GM19035 (cell line): ENCODE measurements around the gene KLF8.
"Not testable (repeated sequence)": the region's sequence is repeated elsewhere in the genome, so short reads cannot be mapped to it uniquely, and the experiment has no call there.

Experiments
- ATAC-seq: cut with Tn5 transposase; IDR thresholded peaks from one replicate; pipeline ENCODE4 v1.9.1; 2021; ENCODE audit not compliant: unreplicated experiment

The KLF8 gene

DNA sequence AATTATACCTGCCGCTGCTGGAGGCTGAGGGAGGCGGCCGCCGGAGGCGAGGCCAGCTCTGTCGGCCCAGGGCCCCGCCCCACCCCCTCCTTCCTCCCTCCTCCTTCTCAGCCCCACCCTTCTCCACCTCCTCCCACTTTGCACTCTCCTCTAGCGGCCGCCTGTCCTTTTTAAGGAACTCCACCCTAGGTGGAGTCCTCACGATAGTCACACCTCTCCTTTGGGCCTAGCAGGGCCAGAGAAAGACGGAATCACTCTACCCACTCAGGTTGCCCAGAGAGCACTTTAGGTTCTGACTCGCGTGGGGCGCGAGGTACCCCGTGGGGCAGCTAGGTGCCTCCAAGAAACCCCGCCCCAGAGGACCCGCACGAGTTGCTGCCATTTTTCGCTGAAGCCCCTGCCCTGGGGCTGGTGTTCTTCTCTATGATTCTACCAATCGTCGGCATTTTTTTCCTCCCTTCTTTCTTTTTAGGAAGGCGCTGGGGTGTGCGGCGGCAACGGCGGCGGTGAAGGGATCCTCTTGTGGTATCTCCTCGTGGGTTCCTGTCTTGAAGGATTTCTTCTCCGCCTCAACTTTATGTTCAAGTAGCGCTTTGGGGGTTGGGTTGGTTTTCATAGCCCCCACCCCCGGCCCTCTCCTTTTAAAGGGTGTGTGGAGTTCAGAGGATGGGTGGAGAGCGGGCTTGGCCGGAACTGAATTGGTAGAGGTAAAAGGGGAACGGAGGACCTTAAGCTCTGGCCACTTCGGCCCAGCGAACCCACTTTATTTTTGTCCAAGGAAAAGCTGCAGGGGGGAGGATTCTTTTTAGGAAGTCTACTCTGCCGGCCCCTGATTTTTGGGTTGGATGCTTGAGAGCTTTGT, at the start of gene KLF8:
Gene KLF8 (plus strand): TSS at position 136 of the 862 bp plus-strand sequence. CDS start 979 bp downstream, outside the sequence.
- peak; percentile 77 for ATAC-seq

DNA sequence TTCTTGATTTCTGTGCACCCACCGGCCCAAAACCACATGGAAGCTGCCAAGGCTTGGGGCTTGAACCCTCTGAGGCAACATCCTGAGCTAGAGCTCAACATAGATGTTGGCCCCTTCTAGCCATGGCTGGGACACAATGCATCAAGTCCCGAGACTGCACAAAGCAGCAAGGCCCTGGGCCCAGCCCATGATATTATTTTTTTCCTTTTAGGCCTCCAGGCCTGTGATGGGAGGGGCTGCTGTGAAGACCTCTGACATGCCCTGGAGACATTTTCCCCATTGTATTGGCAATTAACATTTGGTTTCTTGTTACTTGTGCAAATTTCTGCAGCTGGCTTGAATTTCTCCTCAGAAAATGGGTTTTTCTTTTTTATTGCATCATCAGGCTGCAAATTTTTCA, 25.2 kb upstream of the KLF8 start:
- ATAC-seq, result not testable (repeated sequence)

DNA sequence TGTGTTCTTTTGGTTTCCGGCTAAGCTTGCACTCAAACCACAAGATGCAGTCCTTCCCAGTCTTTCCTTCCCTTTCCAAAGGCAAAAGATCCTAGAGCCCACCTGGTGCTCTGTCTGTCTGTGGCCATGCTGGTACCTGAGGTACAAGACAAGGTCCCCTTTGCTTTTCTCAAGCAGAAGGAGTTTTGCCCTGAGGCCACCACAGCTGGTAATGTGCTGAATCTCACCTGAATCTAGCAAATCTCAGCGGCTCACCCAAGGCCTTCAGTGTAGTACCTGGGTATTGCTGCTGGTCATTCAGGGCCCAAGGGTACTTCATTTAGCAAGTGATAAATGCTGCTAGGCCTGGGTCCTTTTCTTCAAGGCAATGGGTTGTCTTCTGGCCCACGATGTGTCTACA, 20.5 kb upstream of the KLF8 start:
- no peak for ATAC-seq

DNA sequence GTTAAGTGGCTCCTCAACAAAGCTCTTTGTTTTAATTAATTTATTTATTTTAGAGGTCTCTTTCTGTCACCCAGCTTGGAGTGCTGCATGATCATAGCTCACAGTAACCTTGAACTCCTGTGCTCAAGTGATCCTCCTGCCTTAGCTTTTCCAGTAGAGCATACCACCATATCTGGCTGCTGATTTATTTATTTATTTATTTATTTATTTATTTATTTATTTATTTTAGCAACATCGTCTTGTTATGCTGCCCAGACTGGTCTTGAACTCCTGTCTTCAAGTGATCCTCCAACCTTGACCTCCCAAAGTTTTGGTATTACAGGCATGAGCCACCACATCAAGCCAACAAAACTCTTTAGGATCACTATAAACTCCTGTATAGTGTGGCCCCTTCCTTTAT, 15.8 kb upstream of the KLF8 start:
- no peak for ATAC-seq

DNA sequence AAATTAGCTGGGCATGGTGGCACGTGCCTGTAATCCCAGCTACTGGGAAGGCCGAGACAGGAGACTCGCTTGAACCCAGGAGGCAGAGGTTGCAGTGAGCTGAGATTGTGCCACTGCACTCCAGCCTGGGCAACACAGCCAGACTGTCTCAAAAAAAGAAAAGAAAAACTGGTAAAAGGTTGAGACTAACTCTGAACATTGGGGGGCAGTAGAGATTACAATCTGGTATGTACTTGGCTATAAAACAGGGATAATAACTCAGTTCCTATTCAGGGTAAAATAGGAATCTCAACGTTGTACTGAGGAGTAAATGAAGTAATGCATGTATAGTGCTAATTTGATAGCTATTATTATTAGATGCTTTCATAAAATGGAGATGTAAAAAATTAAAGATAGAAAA, 12.5 kb upstream of the KLF8 start:
- no peak for ATAC-seq

DNA sequence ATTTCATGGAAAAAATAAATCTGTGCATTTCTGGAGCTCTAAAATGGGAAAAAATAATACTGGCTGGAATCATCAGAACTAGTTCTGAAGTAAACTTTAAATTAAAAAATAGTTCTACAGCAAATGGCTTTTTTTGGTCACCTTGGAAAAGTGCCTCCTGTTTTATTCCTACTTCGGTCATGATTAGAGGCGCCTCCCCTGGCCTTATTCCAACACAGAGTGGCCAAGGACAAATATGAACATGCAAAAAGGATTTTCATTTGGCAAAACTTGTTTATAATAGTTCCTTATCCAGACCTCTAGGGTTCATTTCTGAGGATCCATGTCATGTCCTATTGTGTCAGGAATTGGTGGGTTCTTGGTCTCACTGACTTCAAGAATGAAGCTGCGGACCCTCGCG, 11.1 kb upstream of the KLF8 start:
- ATAC-seq, result no peak

DNA sequence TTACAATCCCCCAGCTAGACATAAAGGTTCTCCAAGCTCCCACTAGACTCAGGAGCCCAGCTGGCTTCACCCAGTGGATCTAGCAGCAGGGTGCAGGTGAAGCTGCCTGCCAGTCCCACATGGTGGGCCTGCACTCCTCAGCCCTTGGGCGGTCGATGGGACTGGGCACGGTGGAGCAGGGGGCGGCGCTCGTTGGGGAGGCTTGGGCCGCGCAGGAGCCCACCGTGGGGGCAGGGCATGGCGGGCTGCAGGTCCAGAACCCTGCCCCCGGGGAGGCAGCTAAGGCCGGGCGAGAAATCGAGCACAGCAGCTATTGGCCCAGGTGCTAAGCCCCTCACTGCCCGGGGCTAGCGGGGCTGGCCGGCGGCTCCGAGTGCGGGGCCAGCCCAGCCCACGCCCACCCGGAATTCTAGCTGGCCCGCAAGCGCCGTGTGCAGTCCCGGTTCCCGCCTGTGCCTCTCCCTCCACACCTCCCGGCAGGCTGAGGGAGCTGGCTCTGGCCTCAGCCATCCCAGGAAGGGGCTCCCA, 9.6 kb upstream of the KLF8 start:
- no peak for ATAC-seq

DNA sequence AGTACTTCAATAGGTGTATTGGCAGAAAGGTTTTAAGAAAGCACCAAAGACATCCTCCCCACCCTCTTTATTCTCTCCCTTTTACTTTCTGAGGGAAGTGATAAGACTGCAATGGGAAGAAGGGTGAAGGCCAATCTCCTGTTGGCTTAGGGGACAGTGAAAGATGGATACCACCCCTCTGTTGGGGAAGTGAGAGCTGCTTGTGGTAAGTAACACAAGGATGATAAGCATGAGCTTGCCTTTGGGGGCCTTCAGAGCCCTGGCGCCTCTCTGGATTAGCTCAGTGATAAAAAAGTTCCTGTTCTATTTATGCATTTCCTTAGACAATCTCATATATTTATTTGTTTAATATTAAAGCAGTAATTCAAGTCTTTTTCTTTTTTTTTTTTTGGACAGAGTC, 5.2 kb upstream of the KLF8 start:
- no peak for ATAC-seq

DNA sequence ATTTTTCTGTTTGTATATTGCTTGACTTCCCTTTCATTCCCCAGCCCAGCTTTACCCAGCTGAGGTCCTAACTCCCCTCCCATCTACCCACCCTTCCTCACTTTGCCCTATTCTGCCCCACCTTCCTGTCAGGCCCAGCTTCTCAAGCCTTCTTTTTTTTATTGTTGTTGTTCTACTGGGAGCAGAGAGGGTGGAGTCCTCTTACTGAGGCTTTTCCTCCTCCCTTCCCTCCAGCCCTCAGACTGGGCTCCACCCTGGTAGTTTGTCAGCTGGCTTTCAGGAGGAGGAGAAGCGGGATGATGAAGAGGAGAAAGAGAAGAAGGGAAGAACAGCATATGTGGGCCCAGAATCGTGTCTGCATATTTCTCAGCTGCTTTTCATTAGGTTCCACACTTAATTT, 3.2 kb upstream of the KLF8 start:
- no peak for ATAC-seq

DNA sequence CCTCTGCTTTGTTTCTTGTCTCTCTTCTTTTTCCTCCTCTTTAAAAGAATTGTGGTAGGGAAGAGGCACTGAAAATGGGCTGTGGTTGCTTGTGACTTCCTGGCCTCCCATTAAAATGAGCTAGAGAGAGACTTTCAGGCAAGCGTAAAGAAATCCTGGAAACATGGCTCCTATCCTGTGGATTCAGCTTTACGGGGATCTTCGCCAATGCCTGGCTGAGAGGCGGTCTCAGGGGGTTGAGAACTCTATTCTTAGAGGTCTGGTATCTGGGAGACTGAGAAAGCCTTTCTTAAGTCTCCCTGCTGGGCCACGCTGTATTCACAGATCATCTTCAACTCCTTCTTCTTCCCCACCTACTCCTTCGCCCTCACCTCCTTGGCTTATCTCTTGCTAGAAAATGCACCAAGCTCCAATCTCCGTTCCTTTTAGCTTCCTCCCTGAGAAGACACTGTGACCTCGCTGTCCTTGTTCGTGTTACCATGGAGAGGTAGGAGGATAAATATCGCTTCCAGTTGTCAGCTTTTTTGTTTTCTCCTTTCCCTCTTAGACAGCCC, 542 bp upstream of the KLF8 start:
- ATAC-seq, result no peak

DNA sequence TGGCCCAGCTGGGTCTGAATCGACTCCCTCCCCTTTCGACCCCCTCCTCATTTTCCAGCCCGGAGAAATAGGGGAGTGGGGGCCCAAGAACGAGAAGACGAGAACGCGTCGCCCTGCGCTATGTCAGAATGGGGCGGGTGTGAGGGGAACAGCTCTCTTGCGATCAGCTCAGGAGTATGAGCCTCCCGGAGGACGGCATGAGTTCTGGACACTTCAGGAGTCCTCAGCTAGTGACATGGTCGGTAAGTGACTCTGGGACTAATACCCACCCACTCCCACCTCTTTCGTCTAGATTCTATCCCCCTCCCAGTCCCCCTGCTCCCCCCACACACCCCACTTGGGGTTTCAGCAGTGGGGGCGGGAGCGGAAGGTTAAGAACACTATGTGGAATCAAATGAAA, 944 bp downstream of the KLF8 start:
- no peak for ATAC-seq

DNA sequence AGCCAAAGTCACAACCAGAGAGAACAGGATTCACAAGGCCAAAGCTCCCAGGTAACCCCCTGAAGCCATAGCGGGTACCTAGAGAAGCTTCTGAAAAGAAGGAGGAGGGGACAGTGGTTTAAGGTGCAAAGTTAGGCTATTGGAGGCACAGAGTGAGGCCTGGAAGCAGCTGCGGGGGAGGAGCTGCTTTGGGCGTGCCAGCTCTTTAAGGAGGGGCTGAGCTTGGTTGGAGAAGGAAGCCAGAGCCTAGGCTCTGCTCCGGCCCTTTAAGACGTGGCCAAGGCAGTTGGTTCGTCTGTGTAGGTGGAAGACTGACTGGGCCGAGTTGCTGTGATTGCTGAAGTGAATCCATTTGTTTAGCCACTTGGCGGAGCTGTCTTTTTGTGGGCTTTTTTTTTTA, 1.5 kb downstream of the KLF8 start:
- peak; percentile 64 for ATAC-seq

DNA sequence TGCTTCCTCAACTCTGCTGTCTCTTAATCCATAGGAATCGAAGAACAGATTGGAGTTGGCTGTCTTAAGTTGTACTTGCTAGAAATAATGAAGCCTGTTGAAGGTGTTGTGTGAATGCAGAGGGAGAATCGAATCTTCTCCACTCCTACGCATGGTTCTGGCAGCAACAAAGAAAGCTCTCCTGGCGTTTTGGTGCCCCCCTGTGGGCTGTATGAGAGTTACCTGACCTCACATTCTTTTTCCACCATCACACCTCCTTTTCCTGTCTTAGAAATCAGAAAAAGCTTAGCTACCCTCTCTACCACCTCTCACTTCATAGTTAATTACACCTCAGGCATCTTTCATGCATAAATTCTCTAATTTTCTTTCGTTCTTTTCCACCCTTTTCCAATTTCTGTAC, 16.3 kb downstream of the KLF8 start:
- peak; percentile 81 for ATAC-seq

DNA sequence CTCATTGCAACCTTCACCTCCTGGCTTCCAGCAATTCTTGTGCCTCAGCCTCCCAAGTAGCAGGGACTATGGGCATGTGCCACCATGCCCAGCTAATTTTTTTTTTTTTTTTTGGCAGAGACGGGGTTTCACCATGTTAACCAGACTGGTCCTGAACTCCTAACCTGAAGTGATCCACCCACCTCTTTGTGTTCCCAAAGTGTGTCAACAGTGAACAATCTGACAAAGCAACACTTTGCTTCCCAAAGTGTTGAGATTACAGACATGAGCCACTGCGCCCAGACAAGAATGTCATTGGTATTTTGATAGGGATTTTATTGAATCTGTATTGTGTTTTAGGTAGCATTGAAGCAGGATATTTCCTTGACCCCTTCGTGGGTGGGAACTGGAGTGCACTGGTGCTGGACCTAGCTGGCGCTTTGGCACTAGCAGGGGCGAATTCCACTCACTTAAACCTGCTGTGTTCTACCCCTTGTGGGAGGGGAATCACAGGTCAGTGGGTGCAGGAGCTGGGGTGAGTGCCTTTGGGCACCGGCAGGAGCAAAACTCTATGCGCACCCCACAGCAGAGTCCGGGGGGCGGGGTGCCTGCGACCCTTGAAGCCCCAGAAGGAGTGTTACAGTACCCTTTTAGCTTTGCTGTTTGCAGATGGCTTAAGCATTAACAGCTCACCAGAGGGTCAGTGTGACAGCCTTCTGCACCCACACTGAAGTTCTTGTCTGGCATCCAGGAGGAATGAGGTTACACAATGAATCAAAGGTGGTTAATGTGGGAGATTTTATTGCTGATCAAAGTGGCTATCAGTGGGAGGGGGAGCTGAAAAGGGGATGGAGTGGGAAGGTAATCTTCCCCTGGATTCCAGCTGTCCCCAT, 21.9 kb downstream of the KLF8 start:
- no peak for ATAC-seq

DNA sequence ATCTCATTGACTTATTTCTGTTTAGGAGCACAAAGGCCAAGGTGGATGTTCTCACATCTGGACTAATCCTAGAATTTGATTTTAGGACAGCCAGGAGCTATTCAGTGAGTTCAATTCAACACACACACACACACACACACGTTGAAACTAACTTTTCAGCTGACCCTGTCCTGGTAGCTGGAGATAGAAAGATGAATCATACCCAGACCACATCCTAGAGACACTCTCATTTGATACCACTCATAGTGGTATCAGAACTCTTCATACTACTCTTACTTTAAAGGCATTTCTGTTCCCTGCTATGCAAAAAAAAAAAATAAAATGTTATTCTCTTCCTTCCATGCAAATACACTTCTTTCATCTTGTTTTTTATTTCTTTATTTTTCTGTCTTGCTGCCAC, 36.7 kb downstream of the KLF8 start:
- ATAC-seq, result peak; percentile 68

DNA sequence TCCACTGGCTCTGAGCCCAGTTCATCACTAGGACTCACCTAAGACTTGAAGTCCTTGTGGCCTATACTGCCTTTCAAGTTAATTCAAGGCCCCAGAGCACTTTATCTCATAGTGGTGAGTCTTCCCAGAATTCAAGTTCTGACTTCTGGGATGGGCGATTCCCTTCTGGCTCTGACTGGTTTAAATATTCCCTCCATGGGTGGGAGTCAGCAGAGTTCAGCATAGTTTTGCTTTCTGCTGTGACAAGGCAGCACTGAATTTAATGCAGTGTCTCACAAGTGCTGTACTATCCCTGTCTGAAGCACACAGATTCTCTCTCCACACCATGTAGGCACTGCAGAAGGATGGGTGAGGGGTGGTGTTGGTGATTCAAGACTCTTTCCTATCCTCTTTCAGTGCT, 46.5 kb downstream of the KLF8 start:
- ATAC-seq, result no peak

DNA sequence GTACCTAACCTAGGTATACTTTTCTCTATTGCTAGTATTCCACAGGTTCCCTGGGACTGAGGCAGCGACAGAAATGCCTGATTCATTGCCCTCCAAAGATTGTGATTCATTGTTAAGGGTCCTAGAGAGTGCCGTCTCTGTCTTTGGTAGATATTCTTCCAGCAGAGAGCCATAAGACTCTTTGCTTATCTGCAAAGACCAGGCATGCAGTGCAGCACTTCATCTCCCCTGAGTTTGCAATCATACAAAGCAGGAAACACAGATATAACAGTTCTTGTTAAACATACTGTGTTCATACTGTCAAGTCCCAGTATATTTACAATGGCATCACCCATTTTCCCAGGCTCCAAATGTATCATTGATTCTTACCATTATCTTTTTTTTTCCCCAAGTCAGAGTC, 47.7 kb downstream of the KLF8 start:
- ATAC-seq, result no peak

DNA sequence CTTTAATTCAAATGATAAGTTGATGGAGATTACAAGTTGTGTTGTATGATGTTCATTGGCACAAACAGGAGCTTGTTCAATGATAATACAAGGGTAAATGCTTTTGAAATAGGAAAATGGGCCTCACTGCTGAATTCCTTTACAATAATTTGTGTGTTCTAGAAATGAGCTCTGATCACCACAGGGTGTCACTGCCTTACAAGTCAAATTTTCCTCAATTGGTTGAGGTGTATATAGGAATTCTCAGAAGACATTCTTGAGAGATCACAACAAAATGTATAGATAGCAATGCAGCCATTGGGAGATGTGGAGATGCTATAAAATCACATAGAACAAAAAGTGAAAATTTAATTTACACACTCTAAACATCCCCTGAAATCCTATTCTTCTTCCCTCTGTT, 49.6 kb downstream of the KLF8 start:
- ATAC-seq, result no peak

DNA sequence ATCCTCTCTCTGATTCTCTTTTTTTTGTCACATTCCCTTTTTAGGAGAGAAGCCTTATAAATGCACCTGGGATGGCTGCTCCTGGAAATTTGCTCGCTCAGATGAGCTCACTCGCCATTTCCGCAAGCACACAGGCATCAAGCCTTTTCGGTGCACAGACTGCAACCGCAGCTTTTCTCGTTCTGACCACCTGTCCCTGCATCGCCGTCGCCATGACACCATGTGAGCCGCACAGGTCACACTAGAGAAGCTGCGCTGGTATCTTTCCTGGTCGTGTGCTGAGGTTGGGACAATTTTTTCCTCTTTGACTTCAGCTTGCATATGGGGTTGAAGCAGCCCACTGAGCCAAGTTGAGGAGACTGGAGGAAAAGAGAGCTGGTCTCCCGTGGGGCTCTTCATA, 52.1 kb downstream of the KLF8 start:
- no peak for ATAC-seq

DNA sequence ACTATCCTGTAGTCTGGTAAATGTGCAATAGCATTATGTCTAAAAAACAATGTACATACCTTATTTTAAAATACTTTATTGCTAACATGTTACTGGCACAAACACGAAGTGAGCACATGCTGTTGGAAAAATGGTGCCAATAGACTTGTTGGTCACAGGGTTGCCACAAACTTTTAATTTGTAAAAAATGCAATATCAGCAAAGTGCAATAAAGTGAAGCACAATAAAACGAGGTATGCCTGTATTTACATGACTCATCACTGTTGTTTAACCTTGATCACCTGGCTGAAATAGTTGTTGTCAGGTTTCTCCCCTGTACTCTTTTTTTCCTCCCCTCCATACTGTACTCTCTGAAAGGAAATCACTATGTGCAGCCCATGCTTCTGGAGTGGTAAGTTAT, 56.5 kb downstream of the KLF8 start:
- ATAC-seq, result no peak

DNA sequence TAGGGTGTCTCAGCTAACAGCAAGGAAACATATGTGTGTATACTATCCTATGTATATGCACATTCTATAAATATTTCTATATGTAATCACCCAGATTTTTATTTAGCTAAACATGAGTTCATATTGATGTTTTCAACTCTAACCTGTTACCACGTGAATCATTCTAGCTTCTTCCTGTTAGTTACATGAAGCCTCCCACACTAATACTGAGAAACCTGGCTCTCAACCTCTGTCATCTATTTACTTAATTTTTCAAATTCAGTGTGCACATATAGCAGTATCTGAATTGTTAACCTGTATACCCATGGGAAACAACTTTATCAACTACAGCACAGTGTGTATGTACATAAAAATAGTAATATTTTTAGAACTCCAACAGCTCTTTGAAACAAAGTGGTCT, 57.3 kb downstream of the KLF8 start:
- no peak for ATAC-seq

DNA sequence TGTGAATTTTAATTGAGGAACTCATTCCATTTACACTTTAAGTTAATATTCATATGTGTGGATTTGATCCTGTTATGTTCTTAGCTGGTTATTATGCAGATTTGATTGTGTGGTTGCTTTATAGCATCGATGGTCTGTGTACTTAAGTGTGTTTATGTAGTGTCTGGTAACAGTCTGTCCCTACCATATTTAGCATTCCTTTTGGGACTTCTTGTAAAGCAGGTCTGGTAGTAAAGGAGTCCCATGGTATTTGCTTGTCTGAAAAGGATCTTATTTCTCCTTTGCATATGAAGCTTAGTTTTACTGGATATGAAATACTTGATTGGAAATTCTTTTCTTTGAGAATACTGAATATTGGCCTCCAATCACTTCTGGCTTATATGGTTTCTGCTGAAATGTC, 76.6 kb downstream of the KLF8 start:
- ATAC-seq, result no peak
